Activated T-cell treated with anti-CD3 and anti-CD28 coated beads for 4 hours (primary cell): ENCODE data around the gene DSPP.

Experiments used
- DNase-seq: peaks from one replicate; pipeline ENCODE4 v3.0.0-alpha.2; 2020

The DSPP gene

DNA sequence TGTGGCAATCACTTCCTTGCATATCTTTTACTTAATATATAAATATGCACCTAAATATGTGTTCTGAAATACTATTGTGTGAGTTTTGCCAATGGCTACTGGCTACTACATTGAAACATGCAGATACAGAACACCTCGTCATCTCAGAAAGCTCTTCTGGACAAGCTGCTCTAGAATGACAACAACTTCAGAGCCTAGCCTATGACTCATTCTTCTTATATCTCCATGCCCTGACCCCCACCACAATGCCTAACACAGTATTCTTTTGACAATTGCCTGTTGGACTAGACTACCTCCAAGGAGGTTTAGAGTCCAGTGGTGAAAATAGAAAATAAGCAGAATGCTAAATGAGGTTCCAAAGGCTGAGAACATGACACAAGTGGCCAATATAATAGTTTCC, 24.1 kb downstream of the DSPP start:
- no peak for DNase-seq

DNA sequence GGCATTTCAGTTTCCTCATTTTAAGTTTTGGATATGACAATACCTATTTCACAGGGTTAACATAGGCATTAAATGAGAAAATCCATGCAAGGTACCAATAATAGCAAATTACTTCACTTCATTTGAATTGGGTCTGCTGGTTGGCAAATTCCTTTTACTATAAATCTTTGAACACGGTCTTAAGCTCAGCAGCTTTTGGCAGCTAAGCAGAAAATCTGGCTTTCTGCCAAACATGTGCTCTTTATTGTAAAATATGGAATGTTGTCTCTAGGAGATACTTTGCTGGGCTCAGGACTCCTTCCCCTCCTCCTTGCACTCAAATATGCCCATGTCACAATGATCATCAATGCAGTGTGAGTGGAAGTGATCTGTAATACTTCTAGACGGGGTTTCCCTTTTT, 24.9 kb downstream of the DSPP start:
- no peak for DNase-seq

DNA sequence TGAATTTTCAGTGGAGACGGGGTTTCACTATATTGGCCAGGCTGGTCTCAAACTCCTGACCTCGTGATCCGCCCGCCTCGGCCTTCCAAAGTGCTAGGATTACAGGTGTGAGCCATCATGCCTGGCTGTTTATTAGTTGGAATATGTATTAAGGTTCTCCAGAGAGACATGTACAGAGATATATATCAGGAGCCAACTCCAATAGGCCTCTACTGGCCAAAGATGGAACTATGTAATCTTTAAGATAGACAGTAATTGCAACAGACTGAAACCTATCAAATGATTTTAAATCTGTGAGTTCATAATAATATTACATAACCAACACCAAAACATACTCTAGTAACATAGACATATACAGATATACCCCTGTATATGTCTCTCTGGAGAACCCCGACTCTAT, 36.0 kb downstream of the DSPP start:
- DNase-seq, result no peak

DNA sequence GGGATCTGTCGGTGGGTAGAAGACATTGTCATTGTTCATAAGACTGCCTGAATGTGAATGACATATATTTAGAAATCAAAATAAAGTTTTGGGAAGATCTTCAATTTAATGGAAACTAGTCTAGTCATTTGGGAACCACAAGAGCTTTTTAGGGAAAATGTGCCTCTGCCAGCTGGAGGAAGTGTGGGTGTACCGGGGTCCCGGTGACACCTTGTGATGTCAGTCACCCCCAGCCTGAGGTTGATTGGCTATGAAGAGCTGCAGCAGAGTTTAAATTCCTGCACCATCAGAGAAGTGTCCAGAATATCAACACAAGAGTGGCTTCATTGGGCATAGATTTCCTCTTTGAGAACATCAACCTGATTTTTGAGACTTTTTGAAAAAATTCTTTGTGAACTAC, 41.7 kb downstream of the DSPP start, which contains the start of gene DMP1:
Gene DMP1, plus strand, starts transcription at position 301 of the 400 bp plus-strand sequence. CDS start 6,213 bp downstream, outside the sequence.
- no peak for DNase-seq

DNA sequence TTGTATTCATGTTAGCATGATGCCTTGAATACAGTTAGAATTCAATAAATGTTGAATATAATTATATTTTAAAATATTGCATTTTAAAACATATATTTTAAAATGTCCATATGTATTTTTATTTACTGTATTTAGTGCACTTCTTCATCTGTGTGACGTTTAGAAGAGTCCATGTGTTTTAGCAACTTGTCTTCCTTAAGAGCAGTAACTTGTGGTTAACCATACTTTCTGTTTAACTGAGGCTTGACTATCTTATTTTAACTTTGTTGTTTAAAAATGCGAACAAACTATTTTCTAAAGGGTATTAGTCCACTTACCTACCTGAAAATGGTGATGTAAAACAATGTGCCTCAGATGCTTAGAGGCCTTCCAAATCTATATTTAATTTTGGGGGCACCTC, 42.6 kb downstream of the DSPP start:
- DNase-seq, result no peak

DNA sequence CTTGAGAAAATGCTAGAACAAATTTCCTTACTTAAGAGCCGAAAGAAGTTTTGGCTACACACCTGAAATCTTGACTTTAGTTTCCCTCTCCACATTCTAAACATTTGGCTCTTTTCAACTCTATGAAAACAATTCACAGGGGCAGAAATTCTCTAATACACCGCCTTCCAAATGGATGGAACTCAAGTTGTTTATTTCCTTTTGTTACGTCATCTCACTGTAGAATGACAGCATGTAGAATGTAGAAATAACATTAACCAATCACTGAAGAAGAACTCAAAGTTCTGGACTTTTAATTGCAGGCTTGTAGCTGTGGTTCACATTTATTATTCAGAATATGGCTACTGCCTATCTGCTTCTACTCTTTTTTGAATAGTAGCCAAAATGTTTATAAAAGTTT, 43.6 kb downstream of the DSPP start:
- DNase-seq, result no peak

DNA sequence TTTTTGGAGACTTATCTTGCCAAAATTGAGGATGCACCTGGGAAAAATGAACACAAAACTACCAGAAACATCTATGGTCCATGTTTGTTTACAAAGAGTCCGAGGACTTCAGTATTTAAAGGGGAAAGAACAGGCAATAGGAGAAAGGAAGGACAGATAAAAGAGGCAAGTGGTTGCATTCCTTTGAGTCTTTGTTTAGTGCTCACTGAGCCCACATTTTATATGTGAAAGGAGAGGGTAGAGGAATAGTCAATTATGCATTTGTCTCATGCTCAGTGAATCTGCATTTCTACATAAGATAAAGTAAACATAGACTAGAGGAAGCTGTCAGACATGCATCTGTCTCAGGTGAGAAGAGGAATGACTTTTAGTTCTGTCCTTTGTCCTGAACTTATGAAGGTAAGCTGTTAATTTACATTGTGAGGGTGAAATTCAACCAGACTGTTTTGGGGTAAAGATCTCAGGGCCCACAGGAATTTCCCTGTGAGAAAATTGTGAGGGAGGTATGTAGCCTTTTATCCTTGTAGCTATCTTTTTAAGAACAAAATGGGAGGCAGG, 46.2 kb downstream of the DSPP start:
- DNase-seq, result no peak

DNA sequence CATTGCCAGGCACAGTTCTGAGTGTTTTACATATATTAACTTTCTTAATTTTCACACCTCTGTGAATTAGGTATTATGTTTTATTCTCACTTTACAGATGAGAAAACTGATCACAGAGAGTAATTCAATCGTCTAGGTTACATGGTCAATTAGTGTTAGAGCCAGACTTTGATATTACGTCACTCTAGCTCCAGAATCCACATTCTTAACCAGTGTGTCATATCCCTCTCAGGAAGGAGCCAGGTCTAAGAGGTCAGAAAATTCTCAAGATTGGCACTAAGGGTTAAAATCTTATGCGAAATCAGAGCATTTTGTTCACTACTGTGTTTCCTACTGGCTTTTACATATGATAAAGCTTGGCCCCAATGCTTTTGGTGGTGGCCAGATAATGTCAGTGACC, 49.2 kb downstream of the DSPP start:
- DNase-seq, result no peak

DNA sequence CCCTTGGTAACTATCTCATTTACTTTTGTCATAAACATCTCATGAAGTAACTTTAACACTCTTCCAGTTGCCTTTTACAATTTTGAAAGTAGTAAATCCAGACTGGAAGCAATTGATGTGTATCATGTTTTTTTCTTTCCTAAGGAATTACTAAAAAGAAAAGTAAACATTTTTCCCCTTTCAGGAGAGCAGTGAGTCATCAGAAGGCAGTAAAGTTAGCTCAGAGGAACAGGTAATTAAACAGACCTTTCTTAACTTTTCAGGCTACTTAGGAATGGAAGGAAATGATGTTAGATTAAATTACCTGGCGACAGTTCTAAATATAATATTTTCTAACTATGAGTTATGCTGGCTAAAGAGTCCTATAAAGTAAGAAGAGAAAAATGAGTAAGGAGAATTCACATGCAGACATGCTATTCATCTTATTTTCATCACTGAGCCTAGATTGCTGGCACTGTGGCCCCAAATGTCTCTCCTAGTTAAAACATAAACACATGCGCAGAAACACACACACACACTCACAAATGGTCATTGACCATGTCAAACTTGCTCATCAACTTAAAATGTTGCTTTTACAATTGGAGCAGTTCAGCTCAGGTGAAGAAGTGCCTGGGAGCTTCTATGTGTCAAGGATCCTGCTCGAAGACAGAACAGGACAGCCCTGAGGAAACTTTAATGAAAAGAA, 51.1 kb downstream of the DSPP start:
- DNase-seq, result no peak

DNA sequence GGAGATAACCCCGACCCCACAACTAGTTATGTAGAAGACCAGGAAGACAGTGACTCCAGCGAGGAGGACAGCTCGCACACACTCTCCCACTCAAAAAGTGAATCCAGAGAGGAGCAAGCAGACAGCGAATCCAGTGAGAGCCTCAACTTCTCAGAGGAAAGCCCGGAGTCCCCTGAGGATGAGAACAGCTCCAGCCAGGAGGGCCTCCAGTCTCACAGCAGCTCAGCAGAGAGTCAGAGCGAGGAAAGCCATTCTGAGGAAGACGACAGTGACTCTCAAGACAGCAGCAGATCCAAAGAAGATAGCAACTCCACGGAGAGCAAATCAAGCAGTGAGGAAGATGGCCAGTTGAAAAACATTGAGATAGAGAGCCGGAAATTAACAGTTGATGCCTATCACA, 54.5 kb downstream of the DSPP start:
- no peak for DNase-seq
